SU-DHL-6 (cell line): Measurements from ENCODE around the gene SYCE1L.

Experiments used
- CTCF ChIP-seq: fragments of 200-600 bp; sonication (generic); IDR thresholded peaks from one replicate; pipeline ENCODE4 v1.5.1; 2017; ENCODE audit warnings: antibody characterized with exemption, mild to moderate bottlenecking, low read length, moderate library complexity; ENCODE audit not compliant: insufficient read depth, poor library complexity, severe bottlenecking
- EZH2phosphoT487 ChIP-seq: fragments of 200-600 bp; sonication (generic), shearing (Covaris generic); conservative IDR thresholded peaks from 2 replicates; pipeline ENCODE4 v1.6.1; 2018; ENCODE audit warnings: mild to moderate bottlenecking, antibody characterized with exemption, low read length, moderate library complexity, mixed read lengths

- TF ChIP-seq CTCF (no peak), EZH2phosphoT487 (no peak)
Measured at GRCh38 chr16:77168901-77169300, 30.3 kb upstream of the SYCE1L start.
